Nephron progenitor cell (in vitro differentiated cells): ENCODE measurements around the gene CRTC1.

Source experiments
- DNase-seq: peaks from one replicate; pipeline ENCODE4 v3.0.0; 2021
- H3K27ac Mint-ChIP-seq: 2 replicates; pipeline ENCODE4 v1.8.0; 2021; ENCODE audit warnings: mild to moderate bottlenecking, moderate library complexity, mixed read lengths
- H3K27me3 Mint-ChIP-seq: 2 replicates; pipeline ENCODE4 v1.8.0; 2021; ENCODE audit warnings: mild to moderate bottlenecking, low read depth, mixed read lengths; ENCODE audit not compliant: poor library complexity
- H3K36me3 Mint-ChIP-seq: 2 replicates; pipeline ENCODE4 v1.8.0; 2021; ENCODE audit warnings: low read depth, mixed read lengths
- H3K4me1 Mint-ChIP-seq: 2 replicates; pipeline ENCODE4 v1.8.0; 2021; ENCODE audit warnings: mixed read lengths
- H3K4me3 Mint-ChIP-seq: 2 replicates; pipeline ENCODE4 v1.8.0; 2021; ENCODE audit warnings: mild to moderate bottlenecking, moderate library complexity, mixed read lengths
- H3K9me3 Mint-ChIP-seq: 2 replicates; pipeline ENCODE4 v1.8.0; 2021; ENCODE audit warnings: mild to moderate bottlenecking, moderate library complexity, mixed read lengths
- TF ChIP-seq, protein P1 (sequence below): fragments of 200-600 bp; sonication (generic); IDR thresholded peaks from 2 replicates; pipeline ENCODE4 v1.5.0; 2021; ENCODE audit warnings: antibody characterized with exemption

CRTC1 gene

DNA sequence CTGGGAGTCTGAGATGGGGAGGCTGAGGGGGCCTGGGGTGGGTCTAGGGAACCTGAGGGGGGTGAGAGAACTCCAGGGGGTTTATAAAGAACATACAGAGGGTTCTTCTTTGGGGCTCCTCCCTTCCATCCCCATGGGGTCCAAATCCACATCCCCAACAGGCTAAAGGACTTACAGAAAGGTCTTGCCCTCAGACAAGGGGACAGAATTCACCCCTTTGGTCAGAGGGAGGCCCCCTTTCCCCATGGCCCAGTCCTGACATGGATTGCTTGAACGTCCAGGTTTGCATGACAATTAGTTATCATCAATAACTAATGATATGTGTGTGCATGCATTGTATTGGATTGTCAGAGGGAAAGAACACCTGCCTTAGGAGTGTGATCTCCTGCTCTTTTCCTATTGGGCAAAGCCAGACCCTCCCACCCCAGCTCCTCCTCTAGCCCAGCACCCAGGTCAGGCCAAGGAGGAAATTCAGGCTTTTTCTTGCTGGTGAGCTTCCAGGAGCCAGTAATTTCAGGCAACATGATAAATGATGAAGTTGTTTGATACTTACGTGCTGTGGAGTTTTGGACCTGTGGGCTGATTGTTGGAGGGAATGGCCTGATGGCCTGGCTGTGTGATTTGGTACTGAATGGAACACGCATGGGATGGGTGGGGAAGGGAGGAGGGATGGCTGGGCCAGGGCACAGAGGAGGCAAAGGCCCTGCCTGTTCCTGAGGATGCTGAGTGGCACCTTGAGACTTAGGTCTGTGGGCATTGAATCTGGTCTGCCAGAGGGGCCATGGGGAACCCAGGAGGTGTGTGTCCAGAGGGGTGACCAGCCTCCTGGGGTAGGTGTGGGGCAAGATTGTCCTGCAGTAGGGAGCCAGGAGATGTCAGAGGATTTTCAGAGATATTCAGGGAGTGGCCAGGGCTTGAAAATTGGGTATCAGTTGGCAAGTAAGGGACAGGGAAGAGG is 45.5 kb upstream of the CRTC1 start:
- TF ChIP-seq, protein P1, sequence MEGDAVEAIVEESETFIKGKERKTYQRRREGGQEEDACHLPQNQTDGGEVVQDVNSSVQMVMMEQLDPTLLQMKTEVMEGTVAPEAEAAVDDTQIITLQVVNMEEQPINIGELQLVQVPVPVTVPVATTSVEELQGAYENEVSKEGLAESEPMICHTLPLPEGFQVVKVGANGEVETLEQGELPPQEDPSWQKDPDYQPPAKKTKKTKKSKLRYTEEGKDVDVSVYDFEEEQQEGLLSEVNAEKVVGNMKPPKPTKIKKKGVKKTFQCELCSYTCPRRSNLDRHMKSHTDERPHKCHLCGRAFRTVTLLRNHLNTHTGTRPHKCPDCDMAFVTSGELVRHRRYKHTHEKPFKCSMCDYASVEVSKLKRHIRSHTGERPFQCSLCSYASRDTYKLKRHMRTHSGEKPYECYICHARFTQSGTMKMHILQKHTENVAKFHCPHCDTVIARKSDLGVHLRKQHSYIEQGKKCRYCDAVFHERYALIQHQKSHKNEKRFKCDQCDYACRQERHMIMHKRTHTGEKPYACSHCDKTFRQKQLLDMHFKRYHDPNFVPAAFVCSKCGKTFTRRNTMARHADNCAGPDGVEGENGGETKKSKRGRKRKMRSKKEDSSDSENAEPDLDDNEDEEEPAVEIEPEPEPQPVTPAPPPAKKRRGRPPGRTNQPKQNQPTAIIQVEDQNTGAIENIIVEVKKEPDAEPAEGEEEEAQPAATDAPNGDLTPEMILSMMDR: no peak
- Mint-ChIP-seq H3K9me3 (no peaks in the 10 kb centered on the region), H3K27me3 (peaks cover 6% of the 10 kb centered on the region), H3K4me1 (peaks cover 28% of the 10 kb centered on the region), H3K27ac (no peak overlapping the region), H3K4me3 (peak overlapping the region; percentile 86), H3K36me3 (no peaks in the 10 kb centered on the region)
- no peak for DNase-seq

DNA sequence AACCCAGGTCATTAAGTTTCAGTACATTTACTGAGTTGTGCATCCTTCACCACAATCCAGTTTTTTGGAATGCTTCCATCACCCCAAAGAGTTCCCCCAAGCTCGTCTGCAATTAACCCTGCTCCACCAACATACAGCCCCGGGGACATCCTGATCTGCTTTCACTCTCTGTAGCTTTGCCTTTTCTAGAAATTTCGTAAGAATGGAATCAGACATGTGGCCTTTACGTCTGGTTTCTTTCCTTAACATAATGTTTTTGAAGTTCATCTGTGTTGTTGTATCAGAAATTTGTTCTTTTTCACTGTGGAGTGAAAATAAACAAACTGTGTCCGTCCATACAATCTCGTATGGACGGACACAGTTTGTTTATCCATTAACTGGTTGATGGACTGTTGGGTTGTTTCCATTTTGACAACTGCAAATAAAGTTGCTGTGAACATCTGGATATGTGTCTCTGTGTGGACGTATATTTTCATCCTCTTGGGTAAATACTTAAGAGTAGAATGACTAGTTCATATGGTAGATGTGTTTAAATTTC is 43.7 kb upstream of the CRTC1 start:
- Mint-ChIP-seq H3K27me3 (peaks cover 5% of the 10 kb centered on the region), H3K4me1 (peaks cover 28% of the 10 kb centered on the region), H3K4me3 (no peak overlapping the region), H3K36me3 (peaks cover 4% of the 10 kb centered on the region), H3K27ac (no peak overlapping the region), H3K9me3 (no peaks in the 10 kb centered on the region)
- DNase-seq: no peak
- TF ChIP-seq, protein P1: no peak

DNA sequence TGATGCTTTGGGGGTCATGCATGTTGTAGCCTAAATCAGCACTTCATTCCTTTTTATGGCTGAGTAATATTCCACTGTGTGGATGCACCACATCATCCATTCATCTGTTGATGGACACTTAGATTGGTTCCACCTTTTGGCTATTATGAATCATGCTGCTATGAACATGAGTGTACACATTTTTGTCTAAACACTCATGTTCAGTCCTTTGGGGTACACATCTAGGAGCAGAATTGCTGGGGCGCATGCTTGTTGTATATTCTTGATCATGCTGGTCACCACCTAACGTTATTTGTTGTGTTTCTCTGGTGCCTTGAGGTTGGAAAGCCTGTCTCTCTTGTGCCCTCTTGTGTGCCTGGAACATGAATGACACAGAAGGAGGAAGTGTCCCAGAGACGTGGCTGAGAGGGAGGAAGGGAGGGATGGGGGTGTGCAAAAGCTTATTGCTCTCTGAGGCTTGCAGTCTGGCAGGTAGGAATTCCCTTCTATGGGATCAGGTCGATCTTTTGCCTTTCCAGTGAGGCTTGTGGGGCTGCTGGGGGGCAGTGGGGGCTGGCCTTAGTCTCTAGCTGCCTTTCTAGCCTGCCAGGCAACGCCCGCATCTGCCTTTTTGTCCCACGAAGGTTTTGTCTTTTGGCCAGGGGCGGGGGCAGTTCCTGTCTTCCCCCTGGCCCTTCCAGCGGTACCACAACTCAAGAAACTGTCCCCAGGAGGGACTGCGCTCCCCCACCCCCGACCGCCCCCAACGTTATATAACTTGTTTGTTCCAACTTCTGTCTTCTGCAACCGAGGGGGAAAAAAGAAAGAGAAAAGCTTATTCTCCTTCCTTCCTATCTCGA is 39.1 kb upstream of the CRTC1 start:
- peaks cover 2% of the 10 kb centered on the region for H3K27me3 Mint-ChIP-seq

DNA sequence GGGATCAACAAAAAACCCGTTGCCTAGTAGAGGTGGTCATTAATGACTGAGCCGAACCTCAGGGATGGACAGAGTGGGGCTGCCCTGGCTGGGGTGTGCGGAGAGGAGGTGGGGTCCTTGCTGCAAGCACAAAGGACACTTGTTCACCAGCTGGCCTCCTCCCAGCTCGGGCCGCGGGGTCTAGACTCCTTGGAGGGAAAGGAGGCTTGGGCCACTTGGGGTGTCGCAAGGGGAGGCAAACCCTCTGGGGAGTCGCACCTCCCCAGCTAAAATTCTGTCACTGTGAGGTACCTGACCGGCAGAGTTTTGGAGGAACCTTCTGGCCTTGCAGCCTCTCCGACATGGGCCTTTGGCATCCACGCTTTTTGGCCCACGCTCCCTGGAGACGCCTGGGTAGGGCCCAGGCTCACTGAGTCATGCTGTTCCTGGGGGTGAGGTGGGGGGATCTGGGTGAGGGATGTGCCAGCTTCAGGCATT is 38.4 kb upstream of the CRTC1 start:
- Mint-ChIP-seq H3K4me1 (peaks cover 55% of the 10 kb centered on the region), H3K4me3 (no peak overlapping the region), H3K27ac (no peak overlapping the region), H3K36me3 (peaks cover 4% of the 10 kb centered on the region), H3K9me3 (no peaks in the 10 kb centered on the region), H3K27me3 (peaks cover 2% of the 10 kb centered on the region)
- TF ChIP-seq, protein P1: no peak
- DNase-seq: no peak

More for the DNA sequence above, 39.1 kb upstream of the CRTC1 start:
- H3K27ac Mint-ChIP-seq: no peak overlapping the region
- TF ChIP-seq, protein P1: no peak
- DNase-seq: no peak
- peaks cover 4% of the 10 kb centered on the region for H3K36me3 Mint-ChIP-seq
- H3K9me3 Mint-ChIP-seq: no peaks in the 10 kb centered on the region
- H3K4me3 Mint-ChIP-seq: no peak overlapping the region
- H3K4me1 Mint-ChIP-seq: peaks cover 49% of the 10 kb centered on the region

DNA sequence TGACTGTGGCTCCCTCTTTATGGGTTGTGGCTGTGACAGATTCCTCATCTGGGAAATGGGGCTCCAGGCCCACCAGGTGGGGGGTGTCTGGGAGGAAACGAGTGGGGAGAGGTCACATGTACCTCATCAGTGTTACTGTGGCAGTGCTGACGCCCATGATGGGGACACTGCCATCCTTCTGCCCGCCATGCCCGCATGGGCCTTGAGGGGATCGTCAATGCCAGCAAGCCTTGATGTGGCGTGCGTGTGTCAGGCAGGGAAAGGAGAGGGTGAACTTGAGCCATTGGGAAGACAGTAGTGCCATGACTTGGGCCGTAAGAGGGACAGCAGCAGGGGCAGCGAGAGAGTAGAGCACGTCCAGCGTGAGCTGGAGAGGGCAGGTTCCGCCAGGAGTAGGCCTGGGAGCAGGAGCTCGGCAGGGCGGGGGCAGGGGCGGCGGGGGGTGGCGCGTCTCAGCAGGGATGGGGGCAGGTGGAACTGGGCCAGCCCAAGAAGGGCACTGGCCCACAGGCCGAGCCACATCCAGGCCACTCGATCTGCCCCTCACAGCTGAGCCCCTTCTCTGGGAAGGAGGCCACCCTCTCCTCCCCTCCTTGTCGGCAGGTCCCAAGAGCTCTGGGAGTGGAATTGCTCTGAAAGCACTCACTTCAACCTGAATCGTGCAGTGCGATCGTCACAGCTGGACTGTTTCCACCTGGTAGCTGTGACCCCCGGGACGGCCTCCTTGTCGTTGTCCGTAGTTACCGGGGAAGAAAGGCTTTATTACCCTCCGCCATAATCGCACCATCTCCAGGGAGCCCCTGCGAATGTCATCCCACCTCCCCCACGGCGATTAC is 36.7 kb upstream of the CRTC1 start:
- H3K9me3 Mint-ChIP-seq: no peaks in the 10 kb centered on the region
- peak overlapping the region; percentile 6 for H3K27ac Mint-ChIP-seq
- H3K36me3 Mint-ChIP-seq: peaks cover 4% of the 10 kb centered on the region
- peak overlapping the region; percentile 67 for H3K4me3 Mint-ChIP-seq
- H3K4me1 Mint-ChIP-seq: peaks cover 72% of the 10 kb centered on the region
- peaks cover 2% of the 10 kb centered on the region for H3K27me3 Mint-ChIP-seq
- no peak for DNase-seq
- TF ChIP-seq, protein P1: no peak
